A172 (cell line): ENCODE results near the gene ADGRG2. TPM values are rescaled to one million over a fixed set of nuclear protein-coding genes. Genes with fewer than 3 reads are reported as not detected.

ENCODE experiments used
- DNase-seq: peaks from one replicate; pipeline ENCODE4 v3.0.0-alpha.2; 2015; ENCODE audit warnings: low spot score
- total RNA-seq: library from RNA; depleted of rRNA; stranded (reverse); fragments of >200 nt; shearing (Covaris generic); gene quantifications from 2 replicates; pipeline ENCODE4 v1.2.3, GENCODE V29; 2014

The ADGRG2 gene
- total RNA-seq, 1 experiment from 2014 or later, result 5.8 TPM

- DNase-seq, result peak; percentile 37
These were observed 36.0 kb downstream of the ADGRG2 start for GRCh38 chrX:19086102-19086772.

DNA sequence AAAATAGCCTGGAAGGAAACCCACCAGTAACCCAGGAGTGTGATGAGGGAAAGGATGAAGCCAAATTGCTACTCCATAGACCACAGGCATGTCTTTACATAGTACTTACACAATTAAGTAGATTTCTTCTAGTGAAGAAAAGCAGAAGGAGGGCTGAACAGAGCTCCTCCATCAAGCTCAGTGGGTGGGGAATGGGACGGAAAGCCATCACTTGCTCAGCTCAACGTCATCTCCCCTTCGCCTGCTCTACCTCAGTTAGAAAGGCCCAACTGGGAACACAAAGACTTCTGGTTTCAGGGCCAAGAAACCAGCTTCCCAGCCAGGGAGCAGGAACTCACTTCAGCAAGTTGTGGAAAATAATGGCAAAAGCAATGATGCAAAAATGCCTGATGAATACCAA lies 36.6 kb downstream of the ADGRG2 start:
- DNase-seq, result no peak

GRCh38 chrX:19075754-19076153 lies 46.5 kb downstream of the ADGRG2 start:
- DNase-seq, result no peak

DNA sequence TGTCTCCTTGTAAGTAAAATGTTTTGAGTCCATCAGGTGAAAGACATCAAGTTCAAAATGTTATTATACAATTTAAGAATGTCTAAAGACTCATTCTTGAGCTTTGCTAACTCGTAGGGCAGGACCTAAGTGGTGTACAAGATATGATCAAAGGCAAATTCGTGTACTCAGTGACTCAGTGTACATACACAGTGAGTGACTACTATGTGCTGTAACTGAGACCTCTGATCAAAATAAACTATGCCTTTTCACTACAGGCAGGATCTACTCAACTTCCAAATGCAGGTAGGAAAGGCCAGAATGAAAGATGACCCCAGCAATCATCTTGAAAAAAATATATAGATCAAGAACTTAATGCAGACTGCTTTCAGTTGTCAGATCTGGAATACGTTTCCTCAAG lies 49.9 kb downstream of the ADGRG2 start:
- DNase-seq, result no peak

DNA sequence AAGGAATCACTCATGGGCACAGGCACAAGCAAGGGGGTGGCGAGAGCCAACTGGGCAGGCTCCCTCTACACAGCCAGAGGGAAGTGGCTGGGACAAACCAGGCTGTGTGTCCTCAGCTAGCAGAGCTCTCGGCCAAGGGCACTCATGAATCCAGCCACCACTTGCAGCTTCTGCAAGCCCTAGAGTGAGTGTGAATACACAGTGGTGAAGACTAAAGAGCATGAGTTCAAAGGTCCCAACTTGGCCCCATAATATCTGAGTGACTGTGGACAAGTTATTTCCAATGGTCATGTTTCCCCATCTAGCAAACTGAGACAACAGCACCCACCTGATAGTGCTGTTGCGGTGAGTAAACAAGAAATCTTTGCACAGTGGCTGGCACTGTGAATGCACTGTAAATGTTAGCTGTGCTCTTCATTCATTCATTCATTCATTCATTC lies 51.7 kb downstream of the ADGRG2 start:
- no peak for DNase-seq

GRCh38 chrX:19066987-19067386 lies 55.3 kb downstream of the ADGRG2 start:
- peak; percentile 19 for DNase-seq

GRCh38 chrX:19065535-19065934 lies 56.7 kb downstream of the ADGRG2 start:
- DNase-seq, result no peak

GRCh38 chrX:19064175-19064574 lies 58.1 kb downstream of the ADGRG2 start:
- DNase-seq, result peak; percentile 28

DNA sequence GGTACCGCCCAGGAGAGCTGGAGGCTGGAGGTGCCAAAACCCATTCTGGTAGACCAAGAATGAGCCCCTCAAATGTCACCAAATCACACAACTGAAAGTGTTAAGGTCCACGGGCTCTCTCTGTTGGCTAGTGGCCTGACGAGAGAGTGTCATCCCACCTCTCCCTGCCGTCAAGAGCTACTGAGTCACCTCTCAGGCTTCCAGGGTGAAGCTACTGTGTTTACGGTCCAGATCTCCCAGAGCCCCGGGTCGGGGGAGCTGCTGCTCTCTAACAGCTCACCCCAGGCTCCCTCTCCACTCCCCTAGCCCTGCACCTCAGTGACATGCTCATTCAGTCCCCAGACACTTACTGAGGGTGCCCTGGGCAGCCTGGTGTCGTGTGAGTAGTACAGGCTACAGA lies 59.2 kb downstream of the ADGRG2 start:
- peak; percentile 26 for DNase-seq

DNA sequence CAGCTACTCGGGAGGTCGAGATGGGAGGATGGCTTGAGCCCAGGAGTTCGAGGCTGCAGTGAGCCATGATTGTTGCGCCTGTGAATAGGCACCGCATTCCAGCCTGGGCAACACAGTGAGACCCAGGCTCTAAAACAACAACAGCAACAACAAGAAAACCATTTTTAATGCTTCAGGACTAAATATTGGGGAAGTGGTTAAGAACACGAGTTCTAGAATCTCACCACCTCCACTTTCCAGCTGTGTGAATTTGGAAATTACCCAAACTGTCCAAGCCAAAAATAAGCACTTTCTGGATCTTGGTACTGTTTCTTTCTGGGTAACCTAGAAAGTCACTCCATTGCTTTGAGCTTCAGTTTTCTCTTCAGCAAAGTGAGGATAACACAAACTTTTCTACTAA lies 63.2 kb downstream of the ADGRG2 start:
- DNase-seq, result no peak

DNA sequence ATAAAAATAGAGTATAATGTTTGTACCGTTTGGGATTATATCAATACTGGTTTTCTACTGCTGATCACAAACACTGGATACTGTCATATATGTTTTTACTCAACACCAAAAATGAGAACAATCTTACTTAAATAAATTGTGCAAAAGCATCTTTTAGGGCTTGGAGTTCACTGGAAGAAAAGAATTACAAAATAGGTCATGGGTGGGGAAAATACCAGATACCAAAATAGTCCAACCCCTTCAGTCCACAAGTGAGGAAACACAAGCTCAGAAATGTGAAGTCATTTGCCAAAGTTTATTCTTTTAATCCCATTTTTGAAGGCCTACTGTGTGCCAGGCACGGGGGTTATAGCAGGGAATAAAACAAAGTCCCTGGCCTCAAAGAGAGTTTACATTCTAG lies 64.4 kb downstream of the ADGRG2 start:
- DNase-seq, result no peak

GRCh38 chrX:19049110-19049509 lies 73.2 kb downstream of the ADGRG2 start:
- no peak for DNase-seq

DNA sequence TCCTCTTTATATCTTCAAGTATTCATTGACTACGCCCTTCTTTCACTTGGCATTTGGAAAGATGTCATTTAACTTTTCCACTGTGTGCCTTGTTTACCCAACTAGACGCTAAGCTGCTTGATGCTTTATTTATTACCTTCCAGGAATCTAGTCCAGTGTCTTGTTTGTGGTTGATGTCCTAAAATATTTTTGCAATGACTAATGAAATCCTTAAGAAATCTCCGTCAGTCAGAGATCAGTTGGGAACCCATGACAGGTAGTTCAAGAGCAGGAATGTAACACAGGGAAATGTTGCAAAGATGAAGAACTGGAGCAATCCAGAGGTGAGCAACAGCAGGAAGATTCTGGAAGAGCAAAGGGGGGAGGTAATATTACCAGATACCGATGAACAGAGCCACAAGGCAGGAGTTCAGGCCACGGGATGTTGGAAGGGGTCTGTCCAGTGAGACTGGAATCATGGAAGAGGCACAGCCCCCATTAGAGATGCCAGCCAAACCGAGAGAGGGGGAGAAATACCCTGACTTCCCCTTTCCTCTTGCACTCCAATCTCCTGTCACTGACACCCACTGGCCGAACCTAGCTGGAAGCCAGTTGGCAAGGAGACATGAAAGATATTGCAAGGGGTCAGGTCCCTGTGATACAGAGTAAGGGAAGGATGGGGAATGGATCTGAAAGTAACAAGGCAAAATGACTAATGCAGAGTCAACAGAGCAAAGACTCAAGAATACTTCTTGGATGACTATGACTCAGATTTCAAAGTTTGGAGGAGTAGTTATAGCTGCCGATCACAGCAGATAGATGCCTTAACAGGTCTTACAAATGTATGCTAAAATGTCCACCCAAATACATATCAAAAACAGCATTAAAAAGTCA lies 75.7 kb downstream of the ADGRG2 start:
- DNase-seq, result peak; percentile 82

GRCh38 chrX:19040373-19040772 lies 81.9 kb downstream of the ADGRG2 start:
- no peak for DNase-seq

- DNase-seq, result no peak
These were observed 88.2 kb downstream of the ADGRG2 start for GRCh38 chrX:19034025-19034424.

- no peak for DNase-seq
These were observed 91.5 kb downstream of the ADGRG2 start for GRCh38 chrX:19030805-19031204.

GRCh38 chrX:19028560-19028959 lies 93.7 kb downstream of the ADGRG2 start:
- no peak for DNase-seq

DNA sequence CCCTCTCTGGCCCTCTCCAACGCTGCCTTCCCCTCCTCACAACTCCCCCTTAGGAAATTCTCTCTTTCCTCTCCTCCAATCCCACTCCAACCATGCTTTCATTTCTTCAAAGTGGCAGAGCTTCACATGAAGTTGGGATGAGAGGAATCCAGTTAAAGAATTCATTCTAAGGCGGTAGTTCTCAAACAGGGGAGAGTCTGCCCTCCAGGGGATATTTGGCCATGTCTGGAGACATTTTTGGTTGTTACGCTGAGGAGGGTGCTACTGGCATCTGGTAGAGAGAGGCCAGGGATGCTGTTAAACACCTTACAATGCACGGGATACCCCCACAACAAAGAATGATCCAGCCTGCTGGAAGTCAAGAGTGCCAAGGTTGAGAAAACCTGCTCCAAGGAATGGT lies 97.9 kb downstream of the ADGRG2 start:
- no peak for DNase-seq

DNA sequence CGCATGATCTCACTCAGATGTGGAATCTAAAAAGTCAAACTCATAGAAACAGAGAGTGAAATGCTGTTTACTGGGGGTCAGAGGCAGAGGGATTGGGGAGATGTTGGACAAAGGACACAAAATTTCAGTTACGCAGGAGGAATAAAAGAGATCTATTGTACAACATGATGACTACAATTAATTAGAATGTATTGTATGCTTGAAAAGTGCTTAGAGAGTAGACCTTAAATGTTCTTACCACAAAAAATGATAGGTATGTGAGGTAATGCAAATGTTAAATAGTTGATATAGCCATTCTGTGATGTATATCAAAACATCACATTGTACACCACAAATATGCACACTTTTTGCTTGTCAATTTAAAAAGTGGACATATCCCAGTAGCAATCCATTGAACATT lies 102.3 kb downstream of the ADGRG2 start:
- DNase-seq, result no peak

GRCh38 chrX:19017271-19017670 lies 105.0 kb downstream of the ADGRG2 start:
- DNase-seq, result peak; percentile 57

DNA sequence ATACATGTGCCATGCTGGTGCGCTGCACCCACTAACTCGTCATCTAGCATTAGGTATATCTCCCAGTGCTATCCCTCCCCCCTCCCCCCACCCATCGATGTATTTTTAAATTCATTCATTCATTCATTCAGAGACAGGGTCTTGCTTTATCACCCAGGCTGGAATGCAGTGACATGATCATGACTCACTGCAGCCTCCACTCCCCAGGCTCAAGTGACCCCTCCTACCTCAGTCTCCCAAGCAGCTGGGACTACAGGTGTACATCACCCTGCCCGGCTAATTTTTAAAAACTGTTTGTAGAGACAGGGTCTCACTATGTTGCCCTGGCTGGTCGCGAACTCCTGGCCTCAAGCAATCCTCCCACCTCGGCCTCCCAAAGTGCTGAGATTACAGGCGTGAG lies 105.7 kb downstream of the ADGRG2 start:
- peak; percentile 34 for DNase-seq

DNA sequence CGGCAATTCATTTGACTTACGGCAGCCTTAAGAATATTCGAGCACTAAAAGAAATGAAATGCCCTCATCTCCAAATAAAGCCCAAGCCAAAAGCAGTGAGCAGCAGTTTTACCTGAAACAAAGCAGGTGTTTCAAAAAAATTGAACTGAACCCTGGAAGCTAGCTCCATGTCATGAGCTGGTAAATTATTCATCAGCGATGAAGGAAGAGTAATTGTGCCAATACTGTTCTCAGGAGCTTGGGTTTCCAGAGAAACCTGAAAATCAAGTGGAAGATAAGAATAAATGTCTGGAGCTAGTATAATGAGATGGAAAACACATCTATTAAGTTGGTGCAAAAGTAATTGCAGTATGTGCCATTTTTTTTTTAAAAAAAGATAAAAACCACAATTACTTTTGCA lies 114.4 kb downstream of the ADGRG2 start:
- DNase-seq, result no peak

DNA sequence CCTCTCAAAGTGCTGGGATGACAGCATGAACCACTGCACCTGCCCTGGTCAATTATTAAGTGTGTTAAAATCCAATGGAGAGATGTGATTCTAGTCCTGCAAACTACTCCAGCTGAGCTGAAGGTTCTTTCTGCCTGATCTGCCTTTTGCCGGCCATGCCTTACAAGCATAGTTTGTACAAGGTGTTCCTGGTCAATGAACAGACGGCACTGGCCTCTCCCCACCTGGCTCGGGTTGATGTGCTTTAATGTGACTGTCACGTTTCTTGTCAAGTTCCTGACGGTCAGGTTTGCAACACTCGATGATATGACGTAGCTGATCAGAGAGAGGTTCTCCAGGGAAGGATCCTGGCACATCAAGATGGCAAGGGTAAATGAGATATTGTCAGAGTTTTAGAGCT lies 115.3 kb downstream of the ADGRG2 start:
- no peak for DNase-seq
